ENCODE results near the gene SIRT4. TPM values are rescaled to one million over a fixed set of nuclear protein-coding genes. Genes with fewer than 3 reads are reported as not detected.

The SIRT4 gene
- total RNA-seq, 1 experiment from 2014 or later = 2.1 TPM

- no TSS peak for BruUV-seq (replicated peaks)
- H3K4me3 Mint-ChIP-seq (ENCODE audit: unreplicated experiment) = no peak overlapping the region
- ChIA-PET POLR2A (no interaction called here), CTCF (interaction anchor here (0.6 to 1.0 kb wide), 2 partner anchors 105 to 108 kb away, joined by 3 read pairs; no protein-coding TSS in a partner anchor)
- H3K9me3 ChIP-seq = no peaks in the 10 kb centered on the region
- H3K4me3 ChIP-seq (ENCODE audit: low read depth, low read length) = no peak overlapping the region
- peaks cover 13% of the 10 kb centered on the region for H3K4me1 Mint-ChIP-seq (ENCODE audit: low read depth, unreplicated experiment)
- peaks cover 22% of the 10 kb centered on the region for H3K4me1 ChIP-seq
- H3K9me3 Mint-ChIP-seq (ENCODE audit: unreplicated experiment) = no peaks in the 10 kb centered on the region
- H3K27me3 ChIP-seq (replicated peaks; ENCODE audit: control insufficient read depth, insufficient read depth, low read length) = no peaks in the 10 kb centered on the region
- no peaks in the 10 kb centered on the region for H3K36me3 Mint-ChIP-seq (ENCODE audit: insufficient read depth, unreplicated experiment)
- no peak overlapping the region for H3K27ac Mint-ChIP-seq (ENCODE audit: unreplicated experiment)
- DNase-seq = no peak
- no peaks in the 10 kb centered on the region for H3K27me3 Mint-ChIP-seq (ENCODE audit: insufficient read depth, unreplicated experiment)
- H3K36me3 ChIP-seq (ENCODE audit: control insufficient read depth, insufficient read depth, low read length) = no peaks in the 10 kb centered on the region
- TF ChIP-seq CTCF (IDR thresholded peaks at IDR 0.05; ENCODE audit: insufficient read depth in 1 of 2, low read depth in 1 of 2, low read length in 1 of 2, severe bottlenecking in 1 of 2, unreplicated experiment in 1 of 2) = no peak
- intact Hi-C loops (cut with micrococcal nuclease; ENCODE audit: unreplicated experiment) = loop anchor here (1.0 to 5.0 kb wide), 4 partner anchors 114 to 324 kb away; partner anchors contain the start of genes COX6A1 and POP5
Observed at GRCh38 chr12:120324841-120325417, 22.8 kb downstream of the SIRT4 start.

GRCh38 chr12:120327593-120327992, 25.5 kb downstream of the SIRT4 start, which contains the start of gene PLA2G1B:
Gene PLA2G1B, minus strand, starts transcription at chr12:120327779. Its CDS starts 26 bp downstream, at chr12:120327753.
- intact Hi-C loops (cut with micrococcal nuclease; ENCODE audit: unreplicated experiment) = loop anchor here (5.0 kb wide), 1 partner anchor 255 kb away; the partner anchor contains the start of gene POP5
- Mint-ChIP-seq H3K36me3 (ENCODE audit: insufficient read depth, unreplicated experiment) (no peaks in the 10 kb centered on the region), H3K9me3 (ENCODE audit: unreplicated experiment) (no peaks in the 10 kb centered on the region), H3K27me3 (ENCODE audit: insufficient read depth, unreplicated experiment) (no peaks in the 10 kb centered on the region), H3K4me3 (ENCODE audit: unreplicated experiment) (no peak within 1 kb of the TSS), H3K27ac (ENCODE audit: unreplicated experiment) (no peak within 1 kb of the TSS), H3K4me1 (ENCODE audit: low read depth, unreplicated experiment) (peaks cover 7% of the 10 kb centered on the region)
- ChIA-PET CTCF (interaction anchor here (0.6 kb wide), 2 partner anchors 103 to 258 kb away, joined by 3 read pairs; no protein-coding TSS in a partner anchor), POLR2A (no interaction called here)
- Histone ChIP-seq H3K27me3 (replicated peaks; ENCODE audit: control insufficient read depth, insufficient read depth, low read length) (no peaks in the 10 kb centered on the region), H3K9me3 (no peaks in the 10 kb centered on the region), H3K4me3 (ENCODE audit: low read depth, low read length) (no peak within 1 kb of the TSS), H3K36me3 (ENCODE audit: control insufficient read depth, insufficient read depth, low read length) (no peaks in the 10 kb centered on the region), H3K4me1 (no peaks in the 10 kb centered on the region)
- no TSS peak for BruUV-seq (replicated peaks)
- no peak for DNase-seq
- no peak for TF ChIP-seq CTCF (IDR thresholded peaks at IDR 0.05; ENCODE audit: insufficient read depth in 1 of 2, low read depth in 1 of 2, low read length in 1 of 2, severe bottlenecking in 1 of 2, unreplicated experiment in 1 of 2)

GRCh38 chr12:120328228-120328627, 26.1 kb downstream of the SIRT4 start:
- Mint-ChIP-seq H3K36me3 (ENCODE audit: insufficient read depth, unreplicated experiment) (no peaks in the 10 kb centered on the region), H3K27me3 (ENCODE audit: insufficient read depth, unreplicated experiment) (no peaks in the 10 kb centered on the region), H3K4me3 (ENCODE audit: unreplicated experiment) (no peak overlapping the region), H3K27ac (ENCODE audit: unreplicated experiment) (no peak overlapping the region), H3K9me3 (ENCODE audit: unreplicated experiment) (no peaks in the 10 kb centered on the region), H3K4me1 (ENCODE audit: low read depth, unreplicated experiment) (peaks cover 7% of the 10 kb centered on the region)
- intact Hi-C loops (cut with micrococcal nuclease; ENCODE audit: unreplicated experiment) = loop anchor here (5.0 kb wide), 1 partner anchor 254 kb away; the partner anchor contains the start of gene POP5
- TF ChIP-seq CTCF (IDR thresholded peaks at IDR 0.05; ENCODE audit: insufficient read depth in 1 of 2, low read depth in 1 of 2, low read length in 1 of 2, severe bottlenecking in 1 of 2, unreplicated experiment in 1 of 2) = no peak
- H3K27me3 ChIP-seq (replicated peaks; ENCODE audit: control insufficient read depth, insufficient read depth, low read length) = no peaks in the 10 kb centered on the region
- no peak for DNase-seq
- BruUV-seq (replicated peaks) = no TSS peak
- ChIA-PET POLR2A (no interaction called here), CTCF (no interaction called here)
- H3K9me3 ChIP-seq = no peaks in the 10 kb centered on the region
- H3K36me3 ChIP-seq (ENCODE audit: control insufficient read depth, insufficient read depth, low read length) = no peaks in the 10 kb centered on the region
- no peak overlapping the region for H3K4me3 ChIP-seq (ENCODE audit: low read depth, low read length)
- no peaks in the 10 kb centered on the region for H3K4me1 ChIP-seq

Data from Caco-2 (cell line).